Activated CD4-positive, CD25-positive, alpha-beta regulatory T cell treated with anti-CD3 and anti-CD28 coated beads, Interleukin-2, amount 50 U/mL, for 72 hours (primary cell): Measurements from ENCODE around the gene NKD2.

Source experiments
- DNase-seq: peaks from one replicate; pipeline ENCODE4 v3.0.0; 2021

Gene NKD2

GRCh38 chr5:1032011-1032410, 23.4 kb downstream of the NKD2 start:
- DNase-seq = no peak

- DNase-seq = no peak
Observed at GRCh38 chr5:1032551-1033027, 24.0 kb downstream of the NKD2 start.

GRCh38 chr5:1033178-1033577, 24.6 kb downstream of the NKD2 start:
- no peak for DNase-seq

GRCh38 chr5:1033606-1034420, 25.2 kb downstream of the NKD2 start:
- no peak for DNase-seq

- no peak for DNase-seq
Observed at GRCh38 chr5:1034421-1034905, 25.9 kb downstream of the NKD2 start.

- no peak for DNase-seq
Observed at GRCh38 chr5:1034986-1035385, 26.4 kb downstream of the NKD2 start.

- no peak for DNase-seq
Observed at GRCh38 chr5:1035421-1036405, 27.1 kb downstream of the NKD2 start.

GRCh38 chr5:1036504-1037122, 28.0 kb downstream of the NKD2 start:
- DNase-seq = no peak

- no peak for DNase-seq
Observed at GRCh38 chr5:1037123-1037670, 28.6 kb downstream of the NKD2 start.

GRCh38 chr5:1037671-1038416, 29.2 kb downstream of the NKD2 start:
- DNase-seq = no peak

GRCh38 chr5:1038417-1039209, 30.0 kb downstream of the NKD2 start:
- no peak for DNase-seq

GRCh38 chr5:1039210-1039548, 30.6 kb downstream of the NKD2 start:
- no peak for DNase-seq

GRCh38 chr5:1039706-1040260, 31.2 kb downstream of the NKD2 start:
- DNase-seq = no peak

GRCh38 chr5:1040571-1040970, 32.0 kb downstream of the NKD2 start:
- DNase-seq = no peak

GRCh38 chr5:1041225-1042143, 32.9 kb downstream of the NKD2 start:
- DNase-seq = no peak

- no peak for DNase-seq
Observed at GRCh38 chr5:1042626-1043025, 34.0 kb downstream of the NKD2 start.

GRCh38 chr5:1043327-1043726, 34.7 kb downstream of the NKD2 start:
- no peak for DNase-seq

GRCh38 chr5:1044117-1044516, 35.5 kb downstream of the NKD2 start:
- DNase-seq = no peak

- no peak for DNase-seq
Observed at GRCh38 chr5:1045960-1046560, 37.5 kb downstream of the NKD2 start.
